Choroid plexus epithelial cell (primary cell): ENCODE measurements around the gene TSC2.
A peak's percentile ranks its signal among the peaks of the same experiment; 100 is the strongest.

ENCODE experiments used
- DNase-seq: peaks from one replicate; pipeline ENCODE4 v3.0.0-alpha.2; 2010; ENCODE audit warnings: low read depth
- H3K4me3 ChIP-seq: 2 replicates; pipeline ENCODE4 v1.5.1; 2011; ENCODE audit warnings: low read depth, mild to moderate bottlenecking, control low read depth, low read length, moderate library complexity
- TF ChIP-seq, protein P1 (sequence below): conservative IDR thresholded peaks from 2 replicates; pipeline ENCODE4 v1.5.1; 2011; ENCODE audit warnings: low read depth, mild to moderate bottlenecking, control low read depth, inconsistent platforms, low read length, moderate library complexity

The TSC2 gene

DNA sequence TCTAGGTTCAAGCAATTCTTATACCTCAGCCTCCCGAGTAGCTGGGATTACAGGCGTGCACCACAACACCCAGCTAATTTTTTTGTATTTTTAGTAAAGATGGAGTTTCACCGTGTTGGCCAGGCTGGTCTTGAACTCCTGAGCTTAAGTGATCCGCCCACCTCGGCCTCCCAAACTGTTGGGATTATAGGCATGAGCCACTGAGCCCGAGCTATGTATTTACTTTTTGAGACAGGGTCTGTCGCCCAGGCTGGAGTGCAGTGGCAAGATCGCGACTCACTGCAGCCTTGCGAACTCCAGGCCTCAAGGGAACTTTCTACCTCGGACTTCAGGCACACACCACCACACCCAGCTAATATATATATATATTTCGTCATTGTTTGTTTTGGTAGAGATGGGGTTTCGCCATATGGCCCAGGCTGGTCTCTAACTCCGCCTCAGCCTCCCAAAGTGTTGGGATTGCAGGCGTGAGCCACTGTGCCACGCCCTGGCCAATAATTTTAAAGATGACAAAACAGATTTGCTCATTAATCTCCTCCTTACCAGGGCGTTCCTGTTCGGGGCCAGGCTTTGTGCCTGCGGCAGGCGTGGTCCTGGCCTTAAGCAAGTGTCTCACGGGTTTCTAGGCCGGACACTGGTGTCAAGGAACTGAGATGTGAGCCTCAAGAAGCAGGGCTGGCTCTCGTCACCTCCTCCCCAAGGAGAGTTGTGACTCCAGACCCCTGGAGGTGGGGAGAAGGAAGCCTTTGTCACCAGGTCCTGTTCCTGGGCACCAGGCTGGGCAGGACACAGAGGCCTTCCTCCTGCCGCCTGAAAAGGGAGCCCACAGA, 32.5 kb upstream of the TSC2 start:
- TF ChIP-seq, protein P1, sequence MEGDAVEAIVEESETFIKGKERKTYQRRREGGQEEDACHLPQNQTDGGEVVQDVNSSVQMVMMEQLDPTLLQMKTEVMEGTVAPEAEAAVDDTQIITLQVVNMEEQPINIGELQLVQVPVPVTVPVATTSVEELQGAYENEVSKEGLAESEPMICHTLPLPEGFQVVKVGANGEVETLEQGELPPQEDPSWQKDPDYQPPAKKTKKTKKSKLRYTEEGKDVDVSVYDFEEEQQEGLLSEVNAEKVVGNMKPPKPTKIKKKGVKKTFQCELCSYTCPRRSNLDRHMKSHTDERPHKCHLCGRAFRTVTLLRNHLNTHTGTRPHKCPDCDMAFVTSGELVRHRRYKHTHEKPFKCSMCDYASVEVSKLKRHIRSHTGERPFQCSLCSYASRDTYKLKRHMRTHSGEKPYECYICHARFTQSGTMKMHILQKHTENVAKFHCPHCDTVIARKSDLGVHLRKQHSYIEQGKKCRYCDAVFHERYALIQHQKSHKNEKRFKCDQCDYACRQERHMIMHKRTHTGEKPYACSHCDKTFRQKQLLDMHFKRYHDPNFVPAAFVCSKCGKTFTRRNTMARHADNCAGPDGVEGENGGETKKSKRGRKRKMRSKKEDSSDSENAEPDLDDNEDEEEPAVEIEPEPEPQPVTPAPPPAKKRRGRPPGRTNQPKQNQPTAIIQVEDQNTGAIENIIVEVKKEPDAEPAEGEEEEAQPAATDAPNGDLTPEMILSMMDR, result no peak
- H3K4me3 ChIP-seq, result no peak overlapping the region
- no peak for DNase-seq

DNA sequence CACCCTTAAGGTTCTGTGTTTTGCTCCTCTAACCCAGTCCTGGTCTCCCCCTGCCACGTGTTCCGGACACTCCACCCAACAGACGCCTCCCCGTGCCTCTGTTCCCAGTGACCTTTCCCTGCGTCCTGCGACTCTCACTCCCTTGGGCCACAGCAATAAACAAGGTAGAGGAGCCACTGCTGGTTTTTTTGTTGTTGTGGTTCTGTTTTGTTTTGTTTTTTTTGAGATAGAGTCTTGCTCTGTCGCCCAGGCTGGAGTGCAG, 31.9 kb upstream of the TSC2 start:
- no peak for DNase-seq
- TF ChIP-seq, protein P1, result no peak
- H3K4me3 ChIP-seq, result no peak overlapping the region

DNA sequence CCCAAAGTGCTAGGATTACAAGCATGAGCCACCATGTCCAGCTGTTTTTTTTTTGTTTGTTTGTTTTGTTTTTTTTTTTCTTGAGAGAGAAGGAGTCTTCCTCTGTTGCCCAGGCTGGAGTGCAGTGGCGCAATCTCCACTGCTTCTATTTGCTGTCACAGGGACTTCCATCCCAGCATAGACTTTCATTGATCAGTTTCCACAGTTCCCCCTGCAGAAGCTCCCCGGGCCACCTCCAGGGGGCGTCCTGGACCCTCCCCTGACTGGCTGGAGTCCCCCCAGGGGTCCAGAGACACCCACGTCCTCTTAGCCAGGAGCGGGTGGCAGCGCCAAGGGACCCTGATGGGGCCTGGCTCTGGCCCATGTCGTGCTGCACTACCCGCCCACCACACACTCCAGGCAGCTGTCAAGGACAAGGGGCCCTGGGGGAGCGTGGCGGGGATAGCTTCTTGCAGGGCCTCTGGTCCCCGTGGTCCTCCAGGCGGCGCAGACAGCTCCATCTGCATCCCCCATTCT, 31.3 kb upstream of the TSC2 start:
- no peak overlapping the region for H3K4me3 ChIP-seq
- DNase-seq, result no peak
- TF ChIP-seq, protein P1, result peak; percentile 63

DNA sequence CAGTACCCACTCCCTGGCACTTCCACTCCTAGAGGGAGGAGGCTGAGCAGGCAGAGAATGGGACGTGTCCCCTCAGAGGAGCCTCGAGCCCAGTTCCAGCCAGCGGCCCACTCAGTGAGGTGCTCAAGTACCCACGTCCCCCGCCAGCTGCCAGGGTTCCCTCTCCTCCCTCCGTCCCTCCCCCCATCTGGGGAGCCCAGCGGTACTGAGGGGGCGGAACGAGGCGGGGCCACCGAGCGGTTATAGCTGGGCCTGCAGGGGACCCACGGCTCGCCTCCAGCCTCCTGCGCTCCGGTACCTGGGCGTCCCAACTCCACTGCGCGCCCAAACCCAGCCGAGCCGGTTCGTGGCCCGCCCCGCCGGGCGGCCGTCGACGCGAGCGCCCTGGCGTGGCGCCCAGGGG, 28.3 kb upstream of the TSC2 start, which contains the start of gene NPW:
TSS of gene NPW (plus strand) at position 268 of the 403 bp plus-strand sequence.
- TF ChIP-seq, protein P1, result no peak
- no peak for DNase-seq
- H3K4me3 ChIP-seq, result peak within 1 kb of the TSS; percentile 17

DNA sequence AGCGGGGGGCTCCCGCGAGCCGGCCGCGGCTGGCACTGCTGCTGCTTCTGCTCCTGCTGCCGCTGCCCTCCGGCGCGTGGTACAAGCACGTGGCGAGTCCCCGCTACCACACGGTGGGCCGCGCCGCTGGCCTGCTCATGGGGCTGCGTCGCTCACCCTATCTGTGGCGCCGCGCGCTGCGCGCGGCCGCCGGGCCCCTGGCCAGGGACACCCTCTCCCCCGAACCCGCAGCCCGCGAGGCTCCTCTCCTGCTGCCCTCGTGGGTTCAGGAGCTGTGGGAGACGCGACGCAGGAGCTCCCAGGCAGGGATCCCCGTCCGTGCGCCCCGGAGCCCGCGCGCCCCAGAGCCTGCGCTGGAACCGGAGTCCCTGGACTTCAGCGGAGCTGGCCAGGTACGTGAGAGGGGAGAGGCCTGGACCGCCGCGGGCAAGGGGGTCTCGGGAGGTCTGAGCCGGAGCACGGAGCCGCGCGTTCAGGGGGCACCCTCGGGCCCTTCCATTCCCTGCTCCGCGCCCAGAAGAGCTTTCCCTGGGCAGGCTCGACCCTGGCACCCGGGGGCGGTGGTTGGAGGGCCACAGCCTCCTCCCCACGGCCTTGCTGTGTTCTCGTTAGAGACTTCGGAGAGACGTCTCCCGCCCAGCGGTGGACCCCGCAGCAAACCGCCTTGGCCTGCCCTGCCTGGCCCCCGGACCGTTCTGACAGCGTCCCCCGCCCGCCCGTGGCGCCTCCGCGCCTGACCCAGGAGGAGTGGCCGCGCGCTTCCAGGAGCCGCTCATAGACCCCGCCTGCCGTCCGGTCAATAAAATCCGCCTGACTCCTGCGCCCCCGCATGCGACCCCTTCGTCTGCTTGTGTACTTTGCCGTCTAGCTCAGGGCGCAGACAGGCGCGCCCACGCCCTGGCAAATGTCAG, 27.6 kb upstream of the TSC2 start:
- peak overlapping the region; percentile 17 for H3K4me3 ChIP-seq
- TF ChIP-seq, protein P1, result no peak
- DNase-seq, result no peak

DNA sequence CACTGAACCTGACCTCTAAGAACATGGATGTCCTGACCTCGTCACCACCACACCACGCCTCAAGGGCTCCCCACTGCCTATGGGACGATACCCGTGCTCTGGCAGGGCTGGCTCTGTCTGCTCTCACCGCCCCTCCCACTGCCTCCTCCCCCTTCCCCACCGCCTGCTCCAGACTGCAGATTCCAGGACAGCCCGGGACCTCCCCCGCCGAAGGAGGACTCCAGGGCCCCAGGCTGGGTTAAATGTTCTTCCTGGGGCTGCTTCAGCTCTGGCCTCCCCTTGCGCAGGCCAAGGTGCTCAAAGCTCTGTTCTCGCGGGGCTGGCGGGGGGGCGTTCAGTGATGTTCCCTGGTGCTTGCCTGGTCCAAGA, 25.1 kb upstream of the TSC2 start:
- H3K4me3 ChIP-seq, result peak overlapping the region; percentile 40
- DNase-seq, result peak; percentile 46
- TF ChIP-seq, protein P1, result no peak
